M059J (cell line): ENCODE data around the gene NEU1. TPM values are rescaled to one million over a fixed set of nuclear protein-coding genes. Genes with fewer than 3 reads are reported as not detected.
A peak's percentile ranks its signal among the peaks of the same experiment; 100 is the strongest.
"Not testable (repeated sequence)": the region's sequence is repeated elsewhere in the genome, so short reads cannot be mapped to it uniquely, and the experiment has no call there.

Experiments
- DNase-seq: peaks from one replicate; pipeline ENCODE4 v3.0.0-alpha.2; 2012; ENCODE audit warnings: low read depth
- total RNA-seq: library from RNA; depleted of rRNA; stranded (reverse); fragments of >200 nt; shearing (Covaris generic); gene quantifications from 2 replicates; pipeline ENCODE4 v1.2.3, GENCODE V29; 2014; rRNA removed

NEU1 gene
- total RNA-seq, 1 experiment from 2014 or later = 218 TPM

- DNase-seq = peak; percentile 30
These were observed 44.6 kb downstream of the NEU1 start for GRCh38 chr6:31817929-31818511.

- peak; percentile 23 for DNase-seq
These were observed 45.3 kb downstream of the NEU1 start for GRCh38 chr6:31817133-31817928.

- peak; percentile 99 for DNase-seq
These were observed 47.4 kb downstream of the NEU1 start, which contains the start of the genes HSPA1A and HSPA1L for GRCh38 chr6:31815025-31815838. Gene HSPA1A, plus strand, starts transcription at chr6:31815543. Its CDS starts 214 bp downstream, at chr6:31815757. Gene HSPA1L, minus strand, starts transcription at chr6:31815283. Its CDS starts 3,311 bp downstream, at chr6:31811972.

DNA sequence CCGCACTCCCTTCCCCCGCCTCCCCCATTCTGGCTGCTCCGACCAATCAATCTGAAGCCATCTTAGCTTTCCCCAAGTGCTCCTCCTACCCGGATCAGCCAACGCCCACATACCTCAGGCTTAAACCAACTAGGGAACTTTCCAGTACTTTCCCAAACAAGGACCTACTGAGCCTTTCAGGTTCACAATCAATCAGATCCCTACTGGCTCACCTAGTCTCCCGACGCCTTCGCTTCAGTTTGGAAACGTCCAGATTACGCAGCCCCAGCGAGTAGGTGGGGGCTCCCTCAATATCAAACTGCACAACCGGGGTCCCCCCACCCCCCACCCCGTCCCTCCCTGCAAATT is 48.0 kb downstream of the NEU1 start:
- peak; percentile 100 for DNase-seq

- no peak for DNase-seq
These were observed 49.2 kb downstream of the NEU1 start for GRCh38 chr6:31813465-31813849.

DNA sequence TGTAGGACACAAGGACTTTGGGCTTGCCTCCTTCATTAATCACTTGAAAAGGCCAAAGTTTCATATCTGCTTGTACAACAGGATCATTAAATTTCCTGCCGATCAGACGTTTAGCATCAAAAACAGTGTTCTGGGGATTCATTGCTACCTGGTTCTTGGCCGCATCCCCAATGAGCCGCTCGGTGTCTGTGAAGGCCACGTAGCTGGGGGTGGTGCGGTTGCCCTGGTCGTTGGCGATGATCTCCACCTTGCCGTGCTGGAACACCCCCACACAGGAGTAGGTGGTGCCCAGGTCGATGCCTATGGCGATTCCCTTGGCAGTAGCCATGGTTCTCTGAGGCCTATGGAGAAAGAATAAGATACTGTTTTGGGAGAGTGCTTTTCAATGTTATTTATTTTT is 51.0 kb downstream of the NEU1 start:
- DNase-seq = no peak

DNA sequence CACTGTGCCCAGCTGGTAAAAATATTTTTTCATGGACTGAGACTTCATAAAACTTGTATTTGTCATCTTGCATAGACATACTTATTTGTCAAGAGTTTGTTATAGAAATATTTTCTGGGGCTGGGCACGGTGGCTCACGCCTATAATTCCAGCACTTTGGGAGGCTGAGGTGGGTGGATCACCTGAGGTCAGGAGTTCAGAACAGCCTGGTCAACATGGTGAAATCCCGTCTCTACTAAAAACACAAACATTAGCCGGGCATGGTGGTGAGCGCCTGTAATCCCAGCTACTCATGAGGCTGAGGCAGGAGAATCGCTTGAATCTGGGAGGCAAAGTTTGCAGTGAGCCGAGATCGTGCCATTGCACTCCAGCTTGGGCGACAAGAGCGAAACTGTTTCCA is 54.0 kb downstream of the NEU1 start:
- DNase-seq = not testable (repeated sequence)

Other genes starting within 250 kb of the NEU1 start
- gene AIF1, start 247.6 kb downstream of the NEU1 start, total RNA-seq = not detected in 2 replicates
- 71.4 and 121 TPM in 2 replicates for gene PRRC2A, start 242.1 kb downstream of the NEU1 start, total RNA-seq
- 194 and 317 TPM in 2 replicates for gene BAG6, start 210.2 kb downstream of the NEU1 start, total RNA-seq
- gene APOM, start 206.9 kb downstream of the NEU1 start, total RNA-seq = 3.7 and 6.9 TPM in 2 replicates
- gene C6orf47, start 202.0 kb downstream of the NEU1 start, total RNA-seq = 29.9 and 37.5 TPM in 2 replicates
- 17.7 and 31.6 TPM in 2 replicates for gene GPANK1, start 197.8 kb downstream of the NEU1 start, total RNA-seq
- gene CSNK2B, start 196.7 kb downstream of the NEU1 start, total RNA-seq = 645 and 1,183 TPM in 2 replicates
- 0.10 and 1.1 TPM in 2 replicates for gene LY6G5B, start 192.8 kb downstream of the NEU1 start, total RNA-seq
- 2.0 and 2.5 TPM in 2 replicates for gene LY6G5C, start 181.8 kb downstream of the NEU1 start, total RNA-seq
- gene ABHD16A, start 159.5 kb downstream of the NEU1 start, total RNA-seq = 37.0 and 51.9 TPM in 2 replicates
- gene LY6G6F, start 156.0 kb downstream of the NEU1 start, total RNA-seq = not detected in 2 replicates
- gene LY6G6D, start 147.5 kb downstream of the NEU1 start, total RNA-seq = not detected in 2 replicates
- not detected in 2 replicates for gene LY6G6C, start 141.1 kb downstream of the NEU1 start, total RNA-seq
- not detected in 2 replicates for gene MPIG6B, start 139.4 kb downstream of the NEU1 start, total RNA-seq
- 75.1 and 90.7 TPM in 2 replicates for gene DDAH2, start 133.5 kb downstream of the NEU1 start, total RNA-seq
- 1,686 and 1,715 TPM in 2 replicates for gene CLIC1, start 126.3 kb downstream of the NEU1 start, total RNA-seq
- gene MSH5, start 122.8 kb downstream of the NEU1 start, total RNA-seq = 12.8 and 19.4 TPM in 2 replicates
- 1.7 TPM in 1 of 2 replicates, not detected in the other for gene SAPCD1, start 100.2 kb downstream of the NEU1 start, total RNA-seq
- gene VWA7, start 85.5 kb downstream of the NEU1 start, total RNA-seq = 0.94 and 1.8 TPM in 2 replicates
- gene VARS1, start 67.1 kb downstream of the NEU1 start, total RNA-seq = 33.1 and 51.2 TPM in 2 replicates
- gene LSM2, start 55.9 kb downstream of the NEU1 start, total RNA-seq = 162 and 306 TPM in 2 replicates
- gene HSPA1L, start 47.5 kb downstream of the NEU1 start, total RNA-seq = 0.30 and 2.5 TPM in 2 replicates
- gene HSPA1A, start 47.3 kb downstream of the NEU1 start, total RNA-seq = 163 and 238 TPM in 2 replicates
- 185 and 359 TPM in 2 replicates for gene HSPA1B, start 35.1 kb downstream of the NEU1 start, total RNA-seq
- gene SLC44A4, start 16.2 kb upstream of the NEU1 start, total RNA-seq = 0.20 TPM in 1 of 2 replicates, not detected in the other
- gene EHMT2, start 34.9 kb upstream of the NEU1 start, total RNA-seq = 51.0 and 73.4 TPM in 2 replicates
- gene ZBTB12, start 39.3 kb upstream of the NEU1 start, total RNA-seq = 0.76 and 2.3 TPM in 2 replicates
- gene C2, start 64.9 kb upstream of the NEU1 start, total RNA-seq = 2.9 and 3.3 TPM in 2 replicates
- 7.8 and 8.4 TPM in 2 replicates for gene CFB, start 83.3 kb upstream of the NEU1 start, total RNA-seq
- 201 and 228 TPM in 2 replicates for gene NELFE, start 96.2 kb upstream of the NEU1 start, total RNA-seq
- 60.4 and 72.3 TPM in 2 replicates for gene SKIC2, start 96.4 kb upstream of the NEU1 start, total RNA-seq
- 26.8 and 33.3 TPM in 2 replicates for gene DXO, start 109.3 kb upstream of the NEU1 start, total RNA-seq
- gene C4A, start 119.2 kb upstream of the NEU1 start, total RNA-seq = 4.1 and 5.6 TPM in 2 replicates
- gene C4B, start 152.0 kb upstream of the NEU1 start, total RNA-seq = 3.0 and 3.1 TPM in 2 replicates
- gene CYP21A2, start 175.6 kb upstream of the NEU1 start, total RNA-seq = not detected in 2 replicates
- 0.10 TPM in 1 of 2 replicates, not detected in the other for gene TNXB, start 246.5 kb upstream of the NEU1 start, total RNA-seq